ENCODE measurements around the gene FOXS1. TPM values are rescaled to one million over a fixed set of nuclear protein-coding genes. Genes with fewer than 3 reads are reported as not detected.
"Not testable (repeated sequence)": the region's sequence is repeated elsewhere in the genome, so short reads cannot be mapped to it uniquely, and the experiment has no call there.

FOXS1 gene
- total RNA-seq, 2 donors from 2014 or later: not detected

- no peak for DNase-seq (ENCODE audit: low spot score)
- H3K27ac Mint-ChIP-seq: no peak overlapping the region
- ATAC-seq: no peak
- H3K36me3 Mint-ChIP-seq: no peaks in the 10 kb centered on the region
- no peaks in the 10 kb centered on the region for H3K9me3 Mint-ChIP-seq
- H3K27me3 Mint-ChIP-seq: peaks cover 0 to 4% of the 10 kb centered on the region in 2 donors
- H3K4me1 Mint-ChIP-seq (ENCODE audit: low read depth in 2 of 2): peaks cover 0 to 4% of the 10 kb centered on the region in 2 donors
- no peak overlapping the region for H3K4me3 Mint-ChIP-seq
Measured at GRCh38 chr20:31818376-31818908, 27.0 kb downstream of the FOXS1 start.

GRCh38 chr20:31817461-31817860, 27.9 kb downstream of the FOXS1 start:
- Mint-ChIP-seq H3K27ac (no peak overlapping the region), H3K36me3 (no peaks in the 10 kb centered on the region), H3K4me1 (ENCODE audit: low read depth in 2 of 2) (peaks cover 0 to 4% of the 10 kb centered on the region in 2 donors), H3K9me3 (no peaks in the 10 kb centered on the region), H3K27me3 (peaks cover 0 to 4% of the 10 kb centered on the region in 2 donors), H3K4me3 (no peak overlapping the region)
- ATAC-seq (no peak), DNase-seq (ENCODE audit: low spot score) (no peak)

GRCh38 chr20:31816221-31816620, 29.2 kb downstream of the FOXS1 start:
- no peak for DNase-seq (ENCODE audit: low spot score)
- Mint-ChIP-seq H3K27ac (no peak overlapping the region), H3K36me3 (no peaks in the 10 kb centered on the region), H3K4me3 (no peak overlapping the region), H3K27me3 (no peaks in the 10 kb centered on the region), H3K9me3 (no peaks in the 10 kb centered on the region), H3K4me1 (ENCODE audit: low read depth in 2 of 2) (no peaks in the 10 kb centered on the region)
- ATAC-seq: no peak

GRCh38 chr20:31815408-31816188, 29.8 kb downstream of the FOXS1 start:
- Mint-ChIP-seq H3K4me1 (ENCODE audit: low read depth in 2 of 2) (no peaks in the 10 kb centered on the region), H3K9me3 (no peaks in the 10 kb centered on the region), H3K27ac (no peak overlapping the region), H3K27me3 (no peaks in the 10 kb centered on the region), H3K36me3 (no peaks in the 10 kb centered on the region), H3K4me3 (no peak overlapping the region)
- no peak for ATAC-seq
- no peak for DNase-seq (ENCODE audit: low spot score)

GRCh38 chr20:31814142-31814541, 31.3 kb downstream of the FOXS1 start:
- H3K4me1 Mint-ChIP-seq (ENCODE audit: low read depth in 2 of 2); ATAC-seq; DNase-seq (ENCODE audit: low spot score); H3K27ac Mint-ChIP-seq; H3K27me3 Mint-ChIP-seq; H3K4me3 Mint-ChIP-seq; H3K9me3 Mint-ChIP-seq; H3K36me3 Mint-ChIP-seq: not testable (repeated sequence)

- Mint-ChIP-seq H3K4me1 (ENCODE audit: low read depth in 2 of 2) (no peaks in the 10 kb centered on the region), H3K9me3 (no peaks in the 10 kb centered on the region), H3K36me3 (no peaks in the 10 kb centered on the region), H3K27ac (no peak overlapping the region), H3K4me3 (no peak overlapping the region), H3K27me3 (no peaks in the 10 kb centered on the region)
- DNase-seq (ENCODE audit: low spot score) (no peak), ATAC-seq (no peak)
Measured at GRCh38 chr20:31813611-31814010, 31.8 kb downstream of the FOXS1 start.

GRCh38 chr20:31811796-31812728, 33.3 kb downstream of the FOXS1 start:
- DNase-seq (ENCODE audit: low spot score): no peak
- ATAC-seq: no peak
- H3K4me1 Mint-ChIP-seq (ENCODE audit: low read depth in 2 of 2): no peaks in the 10 kb centered on the region
- no peaks in the 10 kb centered on the region for H3K9me3 Mint-ChIP-seq
- no peak overlapping the region for H3K27ac Mint-ChIP-seq
- H3K4me3 Mint-ChIP-seq: no peak overlapping the region
- H3K27me3 Mint-ChIP-seq: no peaks in the 10 kb centered on the region
- no peaks in the 10 kb centered on the region for H3K36me3 Mint-ChIP-seq

GRCh38 chr20:31811198-31811597, 34.2 kb downstream of the FOXS1 start:
- DNase-seq (ENCODE audit: low spot score) (no peak), ATAC-seq (no peak)
- H3K36me3 Mint-ChIP-seq: no peaks in the 10 kb centered on the region
- H3K9me3 Mint-ChIP-seq: no peaks in the 10 kb centered on the region
- no peaks in the 10 kb centered on the region for H3K4me1 Mint-ChIP-seq (ENCODE audit: low read depth in 2 of 2)
- no peak overlapping the region for H3K27ac Mint-ChIP-seq
- H3K27me3 Mint-ChIP-seq: no peaks in the 10 kb centered on the region
- H3K4me3 Mint-ChIP-seq: no peak overlapping the region

- H3K4me1 Mint-ChIP-seq (ENCODE audit: low read depth in 2 of 2): no peaks in the 10 kb centered on the region
- DNase-seq (ENCODE audit: low spot score) (no peak), ATAC-seq (no peak)
- H3K4me3 Mint-ChIP-seq: no peak overlapping the region
- no peaks in the 10 kb centered on the region for H3K36me3 Mint-ChIP-seq
- H3K9me3 Mint-ChIP-seq: no peaks in the 10 kb centered on the region
- H3K27ac Mint-ChIP-seq: no peak overlapping the region
- H3K27me3 Mint-ChIP-seq: no peaks in the 10 kb centered on the region
Measured at GRCh38 chr20:31809661-31810060, 35.7 kb downstream of the FOXS1 start.

GRCh38 chr20:31808481-31808880, 36.9 kb downstream of the FOXS1 start:
- ATAC-seq (no peak), DNase-seq (ENCODE audit: low spot score) (no peak)
- no peaks in the 10 kb centered on the region for H3K27me3 Mint-ChIP-seq
- H3K4me1 Mint-ChIP-seq (ENCODE audit: low read depth in 2 of 2): no peaks in the 10 kb centered on the region
- no peaks in the 10 kb centered on the region for H3K36me3 Mint-ChIP-seq
- no peak overlapping the region for H3K27ac Mint-ChIP-seq
- H3K9me3 Mint-ChIP-seq: no peaks in the 10 kb centered on the region
- H3K4me3 Mint-ChIP-seq: no peak overlapping the region

GRCh38 chr20:31806564-31807355, 38.6 kb downstream of the FOXS1 start:
- H3K4me3 Mint-ChIP-seq: no peak overlapping the region
- DNase-seq (ENCODE audit: low spot score) (no peak), ATAC-seq (no peak)
- no peaks in the 10 kb centered on the region for H3K9me3 Mint-ChIP-seq
- H3K27ac Mint-ChIP-seq: no peak overlapping the region
- no peaks in the 10 kb centered on the region for H3K27me3 Mint-ChIP-seq
- no peaks in the 10 kb centered on the region for H3K4me1 Mint-ChIP-seq (ENCODE audit: low read depth in 2 of 2)
- H3K36me3 Mint-ChIP-seq: no peaks in the 10 kb centered on the region

GRCh38 chr20:31803552-31804291, 41.7 kb downstream of the FOXS1 start:
- no peaks in the 10 kb centered on the region for H3K27me3 Mint-ChIP-seq
- DNase-seq (ENCODE audit: low spot score) (no peak), ATAC-seq (no peak)
- no peak overlapping the region for H3K27ac Mint-ChIP-seq
- H3K36me3 Mint-ChIP-seq: no peaks in the 10 kb centered on the region
- no peaks in the 10 kb centered on the region for H3K9me3 Mint-ChIP-seq
- H3K4me1 Mint-ChIP-seq (ENCODE audit: low read depth in 2 of 2): no peaks in the 10 kb centered on the region
- H3K4me3 Mint-ChIP-seq: no peak overlapping the region

- H3K4me1 Mint-ChIP-seq (ENCODE audit: low read depth in 2 of 2): no peaks in the 10 kb centered on the region
- H3K36me3 Mint-ChIP-seq: no peaks in the 10 kb centered on the region
Measured at GRCh38 chr20:31801508-31801907, 43.9 kb downstream of the FOXS1 start.

More at GRCh38 chr20:31801508-31801907, 43.9 kb downstream of the FOXS1 start:
- Mint-ChIP-seq H3K9me3 (no peaks in the 10 kb centered on the region), H3K27me3 (no peaks in the 10 kb centered on the region), H3K27ac (no peak overlapping the region), H3K4me3 (no peak overlapping the region)
- ATAC-seq: no peak
- no peak for DNase-seq (ENCODE audit: low spot score)
